Brain microvascular endothelial cell (primary cell): ENCODE results near the gene HUS1B.

Source experiments
- DNase-seq: peaks from one replicate; pipeline ENCODE4 v3.0.0-alpha.2; 2020
- H3K27ac ChIP-seq: fragments of 250-450 bp; sonication (Bioruptor Pico); 2 replicates; pipeline ENCODE4 v1.5.1; 2020; ENCODE audit warnings: mild to moderate bottlenecking, moderate library complexity
- H3K27me3 ChIP-seq: fragments of 250-450 bp; sonication (Bioruptor Pico); replicated peaks from 2 replicates; pipeline ENCODE4 v1.5.1; 2020; ENCODE audit warnings: mild to moderate bottlenecking
- H3K36me3 ChIP-seq: fragments of 250-450 bp; sonication (Bioruptor Pico); replicated peaks from 2 replicates; pipeline ENCODE4 v1.5.1; 2020; ENCODE audit warnings: mild to moderate bottlenecking
- H3K4me3 ChIP-seq: 2 replicates; pipeline ENCODE4 v1.5.1; 2011; ENCODE audit warnings: low read depth, mild to moderate bottlenecking, control low read depth, low read length, moderate library complexity
- in situ Hi-C: cut with HindIII; loops from 2 replicates; pipeline ENCODE4 v1.10.0; 2017; ENCODE audit warnings: low sequenced_read_pairs, low pct_ligation_motif_present
- TF ChIP-seq, protein P1 (sequence below): IDR thresholded peaks from 2 replicates; pipeline ENCODE4 v1.5.1; 2011; ENCODE audit warnings: low read depth, mild to moderate bottlenecking, moderate library complexity, low read length, control low read depth, inconsistent platforms; ENCODE audit errors: missing control alignments

The HUS1B gene

GRCh38 chr6:606829-607379, 50.0 kb downstream of the HUS1B start:
- TF ChIP-seq, protein P1, sequence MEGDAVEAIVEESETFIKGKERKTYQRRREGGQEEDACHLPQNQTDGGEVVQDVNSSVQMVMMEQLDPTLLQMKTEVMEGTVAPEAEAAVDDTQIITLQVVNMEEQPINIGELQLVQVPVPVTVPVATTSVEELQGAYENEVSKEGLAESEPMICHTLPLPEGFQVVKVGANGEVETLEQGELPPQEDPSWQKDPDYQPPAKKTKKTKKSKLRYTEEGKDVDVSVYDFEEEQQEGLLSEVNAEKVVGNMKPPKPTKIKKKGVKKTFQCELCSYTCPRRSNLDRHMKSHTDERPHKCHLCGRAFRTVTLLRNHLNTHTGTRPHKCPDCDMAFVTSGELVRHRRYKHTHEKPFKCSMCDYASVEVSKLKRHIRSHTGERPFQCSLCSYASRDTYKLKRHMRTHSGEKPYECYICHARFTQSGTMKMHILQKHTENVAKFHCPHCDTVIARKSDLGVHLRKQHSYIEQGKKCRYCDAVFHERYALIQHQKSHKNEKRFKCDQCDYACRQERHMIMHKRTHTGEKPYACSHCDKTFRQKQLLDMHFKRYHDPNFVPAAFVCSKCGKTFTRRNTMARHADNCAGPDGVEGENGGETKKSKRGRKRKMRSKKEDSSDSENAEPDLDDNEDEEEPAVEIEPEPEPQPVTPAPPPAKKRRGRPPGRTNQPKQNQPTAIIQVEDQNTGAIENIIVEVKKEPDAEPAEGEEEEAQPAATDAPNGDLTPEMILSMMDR: no peak
- no peak overlapping the region for H3K27ac ChIP-seq
- no peak overlapping the region for H3K4me3 ChIP-seq
- peaks cover 14% of the 10 kb centered on the region for H3K36me3 ChIP-seq
- in situ Hi-C loops: no loop called here
- no peaks in the 10 kb centered on the region for H3K27me3 ChIP-seq
- DNase-seq: no peak
